ENCODE data around the gene KRTAP5-5. TPM values are rescaled to one million over a fixed set of nuclear protein-coding genes. Genes with fewer than 3 reads are reported as not detected.

Gene KRTAP5-5
- total and polyA plus RNA-seq, 2 donors from 2014 or later = not detected

GRCh38 chr11:1679881-1680280, 50.3 kb downstream of the KRTAP5-5 start:
- TF ChIP-seq CTCF (IDR thresholded peaks at IDR 0.05; ENCODE audit: borderline replicate concordance, extremely low read depth, insufficient read depth) = no peak
- no peaks in the 10 kb centered on the region for H3K27me3 ChIP-seq (ENCODE audit: control insufficient read depth, insufficient read depth, low read length)
- H3K36me3 ChIP-seq (ENCODE audit: control insufficient read depth in 2 of 3, insufficient read depth in 3 of 3, low read length in 3 of 3) = no peaks in the 10 kb centered on the region
- H3K4me3 ChIP-seq (ENCODE audit: low read length in 3 of 3) = no peak overlapping the region
- no peaks in the 10 kb centered on the region for H3K9me3 ChIP-seq (ENCODE audit: control insufficient read depth in 2 of 3, insufficient read depth in 1 of 3, low read length in 3 of 3)
- no peak overlapping the region for H3K9ac ChIP-seq (ENCODE audit: low read length in 3 of 3)
- DNase-seq (peak in 1 of 5 donors; percentile 20), FAIRE-seq (no peak)
- no peaks in the 10 kb centered on the region for H3K4me1 ChIP-seq (ENCODE audit: control insufficient read depth in 2 of 3, insufficient read depth in 2 of 3, low read depth in 1 of 3, low read length in 3 of 3)
- H3K27ac ChIP-seq (ENCODE audit: low read depth in 2 of 2, low read length in 2 of 2) = no peak overlapping the region
- intact Hi-C loops (cut with DNase I) = no loop called here

Other genes with a start within 250 kb of the KRTAP5-5 start
- gene BRSK2, start 239.8 kb upstream of the KRTAP5-5 start, total RNA-seq = 1.2 TPM
- gene BRSK2, start 239.8 kb upstream of the KRTAP5-5 start, polyA plus RNA-seq (ENCODE audit: insufficient read depth, low read depth, low replicate concordance) = 0.43 TPM
- gene MOB2, start 143.0 kb upstream of the KRTAP5-5 start, total RNA-seq = 51.7 TPM
- gene MOB2, start 143.0 kb upstream of the KRTAP5-5 start, polyA plus RNA-seq (ENCODE audit: insufficient read depth, low read depth, low replicate concordance) = 50.7 TPM
- 9.1 TPM for gene DUSP8, start 57.5 kb upstream of the KRTAP5-5 start, total RNA-seq
- gene DUSP8, start 57.5 kb upstream of the KRTAP5-5 start, polyA plus RNA-seq (ENCODE audit: insufficient read depth, low read depth, low replicate concordance) = 1.9 TPM
- gene KRTAP5-1, start 44.5 kb upstream of the KRTAP5-5 start, total RNA-seq = not detected
- gene KRTAP5-1, start 44.5 kb upstream of the KRTAP5-5 start, polyA plus RNA-seq (ENCODE audit: insufficient read depth, low read depth, low replicate concordance) = not detected
- gene KRTAP5-2, start 31.5 kb upstream of the KRTAP5-5 start, total RNA-seq = not detected
- not detected for gene KRTAP5-2, start 31.5 kb upstream of the KRTAP5-5 start, polyA plus RNA-seq (ENCODE audit: insufficient read depth, low read depth, low replicate concordance)
- gene KRTAP5-3, start 21.3 kb upstream of the KRTAP5-5 start, total RNA-seq = not detected
- not detected for gene KRTAP5-3, start 21.3 kb upstream of the KRTAP5-5 start, polyA plus RNA-seq (ENCODE audit: insufficient read depth, low read depth, low replicate concordance)
- not detected for gene KRTAP5-4, start 7.6 kb upstream of the KRTAP5-5 start, total RNA-seq
- not detected for gene KRTAP5-4, start 7.6 kb upstream of the KRTAP5-5 start, polyA plus RNA-seq (ENCODE audit: insufficient read depth, low read depth, low replicate concordance)
- gene KRTAP5-6, start 67.4 kb downstream of the KRTAP5-5 start, total RNA-seq = not detected
- not detected for gene KRTAP5-6, start 67.4 kb downstream of the KRTAP5-5 start, polyA plus RNA-seq (ENCODE audit: insufficient read depth, low read depth, low replicate concordance)
- gene IFITM10, start 120.8 kb downstream of the KRTAP5-5 start, total RNA-seq = 6.4 TPM
- 2.3 TPM for gene IFITM10, start 120.8 kb downstream of the KRTAP5-5 start, polyA plus RNA-seq (ENCODE audit: insufficient read depth, low read depth, low replicate concordance)
- 2,183 TPM for gene CTSD, start 134.2 kb downstream of the KRTAP5-5 start, total RNA-seq
- gene CTSD, start 134.2 kb downstream of the KRTAP5-5 start, polyA plus RNA-seq (ENCODE audit: insufficient read depth, low read depth, low replicate concordance) = 2,764 TPM
- 1.7 TPM for gene SYT8, start 205.2 kb downstream of the KRTAP5-5 start, total RNA-seq
- 1.2 TPM for gene SYT8, start 205.2 kb downstream of the KRTAP5-5 start, polyA plus RNA-seq (ENCODE audit: insufficient read depth, low read depth, low replicate concordance)
- 1.3 TPM for gene TNNI2, start 209.2 kb downstream of the KRTAP5-5 start, total RNA-seq
- not detected for gene TNNI2, start 209.2 kb downstream of the KRTAP5-5 start, polyA plus RNA-seq (ENCODE audit: insufficient read depth, low read depth, low replicate concordance)
- 26.1 TPM for gene LSP1, start 223.3 kb downstream of the KRTAP5-5 start, total RNA-seq
- gene LSP1, start 223.3 kb downstream of the KRTAP5-5 start, polyA plus RNA-seq (ENCODE audit: insufficient read depth, low read depth, low replicate concordance) = 8.4 TPM

All from kidney (tissue), 14 donors.